GM06990 (cell line): ENCODE measurements around the gene CORO2B.

Experiments
- DNase-seq: peaks from one replicate; pipeline ENCODE4 v3.0.0-alpha.2; 2011; ENCODE audit not compliant: insufficient read length; ENCODE audit errors: extremely low read depth
- H3K27me3 ChIP-seq: replicated peaks from 2 replicates; pipeline ENCODE4 v1.6.0; 2011; ENCODE audit warnings: low read length; ENCODE audit not compliant: control insufficient read depth, insufficient read depth
- H3K36me3 ChIP-seq: 2 replicates; pipeline ENCODE4 v1.5.1; 2011; ENCODE audit warnings: low read length; ENCODE audit not compliant: control insufficient read depth, insufficient read depth
- H3K4me3 ChIP-seq: replicated peaks from 2 replicates; pipeline ENCODE4 v1.5.1; 2011; ENCODE audit warnings: low read depth, mild to moderate bottlenecking, control low read depth, low read length
- CTCF ChIP-seq: IDR thresholded peaks from 2 replicates; pipeline ENCODE4 v1.5.1; 2011; ENCODE audit warnings: low read length, control low read depth, mild to moderate bottlenecking, inconsistent platforms; ENCODE audit not compliant: insufficient read depth, poor library complexity, severe bottlenecking

CORO2B gene

GRCh38 chr15:68658151-68658550, 79.4 kb downstream of the CORO2B start:
- Histone ChIP-seq H3K4me3 (no peak overlapping the region), H3K27me3 (no peaks in the 10 kb centered on the region; the same call in none of the 2 replicates), H3K36me3 (no peaks in the 10 kb centered on the region)
- no peak for TF ChIP-seq CTCF
- no peak for DNase-seq

GRCh38 chr15:68658641-68659358, 80.0 kb downstream of the CORO2B start:
- Histone ChIP-seq H3K4me3 (no peak overlapping the region), H3K27me3 (no peaks in the 10 kb centered on the region; the same call in none of the 2 replicates), H3K36me3 (no peaks in the 10 kb centered on the region)
- TF ChIP-seq CTCF, result no peak
- DNase-seq, result no peak

GRCh38 chr15:68663526-68663925, 84.7 kb downstream of the CORO2B start:
- no peak for TF ChIP-seq CTCF
- no peaks in the 10 kb centered on the region for H3K36me3 ChIP-seq
- DNase-seq, result no peak
- peaks cover 1% of the 10 kb centered on the region for H3K27me3 ChIP-seq
- no peak overlapping the region for H3K4me3 ChIP-seq

GRCh38 chr15:68666120-68666811, 87.5 kb downstream of the CORO2B start:
- no peak overlapping the region for H3K4me3 ChIP-seq
- TF ChIP-seq CTCF, result no peak

GRCh38 chr15:68666812-68667450, 88.1 kb downstream of the CORO2B start:
- Histone ChIP-seq H3K27me3 (peaks cover 1% of the 10 kb centered on the region), H3K4me3 (no peak overlapping the region), H3K36me3 (no peaks in the 10 kb centered on the region)
- no peak for TF ChIP-seq CTCF
- no peak for DNase-seq

More at GRCh38 chr15:68666120-68666811, 87.5 kb downstream of the CORO2B start:
- no peaks in the 10 kb centered on the region for H3K36me3 ChIP-seq
- DNase-seq, result no peak
- peaks cover 1% of the 10 kb centered on the region for H3K27me3 ChIP-seq
